Osteocyte (in vitro differentiated cells): ENCODE measurements around the gene RNPEPL1. TPM values are rescaled to one million over a fixed set of nuclear protein-coding genes. Genes with fewer than 3 reads are reported as not detected.

Experiments
- DNase-seq: peaks from one replicate; pipeline ENCODE4 v3.0.0; 2021; ENCODE audit warnings: mixed read lengths; ENCODE audit not compliant: unreplicated experiment; ENCODE audit errors: extremely low spot score
- H3K27ac Mint-ChIP-seq: one replicate; pipeline ENCODE4 v1.8.0; 2021; ENCODE audit warnings: mild to moderate bottlenecking, mixed read lengths; ENCODE audit not compliant: unreplicated experiment
- H3K27me3 Mint-ChIP-seq: one replicate; pipeline ENCODE4 v1.8.0; 2021; ENCODE audit warnings: mixed read lengths; ENCODE audit not compliant: unreplicated experiment
- H3K36me3 Mint-ChIP-seq: one replicate; pipeline ENCODE4 v1.8.0; 2021; ENCODE audit warnings: mixed read lengths; ENCODE audit not compliant: unreplicated experiment
- H3K4me1 Mint-ChIP-seq: one replicate; pipeline ENCODE4 v1.8.0; 2021; ENCODE audit warnings: mixed read lengths; ENCODE audit not compliant: unreplicated experiment
- H3K4me3 Mint-ChIP-seq: one replicate; pipeline ENCODE4 v1.8.0; 2021; ENCODE audit warnings: mild to moderate bottlenecking, moderate library complexity, mixed read lengths; ENCODE audit not compliant: unreplicated experiment
- H3K9me3 Mint-ChIP-seq: one replicate; pipeline ENCODE4 v1.8.0; 2021; ENCODE audit warnings: mixed read lengths; ENCODE audit not compliant: unreplicated experiment
- CTCF ChIP-seq: fragments of 200-600 bp; sonication (generic); IDR thresholded peaks from 2 replicates; pipeline ENCODE4 v1.5.0; 2021; ENCODE audit warnings: antibody characterized with exemption, mild to moderate bottlenecking, moderate library complexity
- total RNA-seq: library from RNA; stranded (reverse); gene quantifications from 2 replicates; pipeline ENCODE4 v1.2.1, GENCODE V29; 2021

The RNPEPL1 gene
- total RNA-seq, 1 donor from 2014 or later, result 56.5 TPM

- Mint-ChIP-seq H3K27ac (no peak overlapping the region), H3K27me3 (no peaks in the 10 kb centered on the region), H3K4me3 (no peak overlapping the region), H3K9me3 (peaks cover 12% of the 10 kb centered on the region), H3K36me3 (peaks cover 5% of the 10 kb centered on the region), H3K4me1 (peaks cover 11% of the 10 kb centered on the region)
- TF ChIP-seq CTCF, result no peak
- no peak for DNase-seq
Measured at GRCh38 chr2:240579071-240579762, 10.9 kb downstream of the RNPEPL1 start.

DNA sequence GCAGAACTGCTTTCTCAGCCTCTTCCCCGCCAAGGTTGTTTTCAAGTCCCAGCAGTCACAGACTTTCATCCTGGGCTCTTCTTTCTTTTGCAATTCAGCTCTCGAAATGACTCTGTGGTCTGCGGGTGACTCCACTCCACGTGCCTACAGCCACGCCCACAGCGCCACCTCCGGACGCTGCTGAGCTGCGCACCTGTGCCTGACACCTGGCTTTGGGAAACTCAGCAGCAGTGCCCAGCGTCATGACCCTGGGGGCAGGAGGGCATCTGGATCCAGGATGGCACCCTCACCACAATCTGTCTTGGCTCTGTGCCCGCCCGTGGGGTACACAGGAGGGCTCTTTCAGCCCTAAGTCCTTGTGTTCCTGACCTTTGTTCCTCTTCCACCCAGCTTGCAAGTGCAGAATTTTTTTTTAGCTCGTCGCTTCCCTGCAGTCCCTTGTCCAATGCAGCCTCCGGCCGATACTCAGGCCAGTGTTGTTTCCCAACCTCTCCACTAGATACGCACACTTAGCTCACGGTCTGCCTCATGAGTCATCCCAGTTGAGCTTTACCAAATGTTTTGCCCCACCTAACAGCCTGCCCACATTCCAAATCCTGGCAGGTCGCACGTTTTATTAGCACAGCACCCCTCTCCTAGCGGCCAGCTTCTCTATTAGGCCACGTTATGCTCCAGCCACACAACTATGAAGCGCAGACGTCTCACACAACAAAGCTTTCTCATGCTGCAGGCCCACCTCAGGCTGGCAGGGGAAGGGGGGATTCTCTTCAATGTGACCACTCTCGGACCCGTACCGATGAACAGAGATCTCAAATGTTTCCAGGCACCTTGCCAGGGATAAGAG lies 11.7 kb downstream of the RNPEPL1 start:
- peak overlapping the region; percentile 11 for H3K27ac Mint-ChIP-seq
- peaks cover 5% of the 10 kb centered on the region for H3K36me3 Mint-ChIP-seq
- no peak overlapping the region for H3K4me3 Mint-ChIP-seq
- H3K27me3 Mint-ChIP-seq, result no peaks in the 10 kb centered on the region
- H3K9me3 Mint-ChIP-seq, result peaks cover 12% of the 10 kb centered on the region
- DNase-seq, result no peak
- peaks cover 18% of the 10 kb centered on the region for H3K4me1 Mint-ChIP-seq
- no peak for TF ChIP-seq CTCF

DNA sequence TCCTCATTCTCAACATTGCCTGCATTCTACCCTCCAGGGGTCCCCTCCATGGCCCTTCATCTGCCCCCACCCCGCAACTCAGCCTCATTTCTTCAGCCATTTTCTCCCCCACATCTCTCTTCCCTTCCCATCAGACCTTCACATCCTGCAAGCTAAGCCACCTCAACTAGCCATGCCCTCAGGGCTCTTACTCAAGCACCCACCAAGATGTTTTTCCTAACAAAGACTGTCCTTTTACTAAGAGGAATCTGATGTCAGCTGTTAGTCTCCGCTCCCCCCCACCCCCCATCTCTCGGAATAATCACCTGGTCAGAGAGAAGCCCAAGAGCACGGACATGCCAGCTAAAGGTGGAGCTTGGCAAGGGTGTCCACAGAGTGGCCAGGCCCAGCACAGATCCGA lies 13.5 kb downstream of the RNPEPL1 start:
- TF ChIP-seq CTCF, result no peak
- H3K4me3 Mint-ChIP-seq, result no peak overlapping the region
- no peaks in the 10 kb centered on the region for H3K27me3 Mint-ChIP-seq
- H3K9me3 Mint-ChIP-seq, result peaks cover 12% of the 10 kb centered on the region
- DNase-seq, result no peak
- no peak overlapping the region for H3K27ac Mint-ChIP-seq
- peaks cover 26% of the 10 kb centered on the region for H3K4me1 Mint-ChIP-seq
- peaks cover 5% of the 10 kb centered on the region for H3K36me3 Mint-ChIP-seq

DNA sequence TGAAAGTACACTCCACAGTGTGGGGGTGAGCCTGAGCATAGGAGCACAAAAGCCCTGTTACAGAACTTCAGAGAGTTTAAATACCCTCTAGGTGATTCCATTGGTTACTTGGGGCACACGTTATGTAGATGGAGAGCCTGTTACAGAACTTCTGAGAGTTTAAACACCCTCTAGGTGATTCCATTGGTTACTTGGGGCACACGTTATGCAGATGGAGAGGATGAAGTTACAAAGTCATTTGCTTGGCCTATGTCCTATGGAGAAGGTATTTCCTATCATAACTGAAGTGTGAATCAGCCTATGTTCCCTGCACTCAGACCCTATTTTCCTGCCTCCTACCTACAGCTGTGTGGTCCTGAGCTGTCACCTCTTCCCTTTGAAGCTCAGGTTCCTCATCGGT lies 14.5 kb downstream of the RNPEPL1 start:
- Mint-ChIP-seq H3K4me1 (peaks cover 32% of the 10 kb centered on the region), H3K27me3 (no peaks in the 10 kb centered on the region), H3K9me3 (peaks cover 12% of the 10 kb centered on the region), H3K36me3 (peaks cover 5% of the 10 kb centered on the region), H3K4me3 (no peak overlapping the region), H3K27ac (no peak overlapping the region)
- DNase-seq, result no peak
- TF ChIP-seq CTCF, result no peak

GRCh38 chr2:240583774-240584173 lies 15.5 kb downstream of the RNPEPL1 start:
- Mint-ChIP-seq H3K4me1 (peaks cover 42% of the 10 kb centered on the region), H3K27me3 (no peaks in the 10 kb centered on the region), H3K4me3 (no peak overlapping the region), H3K9me3 (peaks cover 12% of the 10 kb centered on the region), H3K27ac (no peak overlapping the region), H3K36me3 (peaks cover 5% of the 10 kb centered on the region)
- no peak for DNase-seq
- no peak for TF ChIP-seq CTCF
